H1 (cell line): Measurements from ENCODE around the gene MAST2.

ENCODE experiments used
- CTCF ChIP-seq, 3 experiments: IDR thresholded peaks; 1 replicate in 2 of 3; 2 replicates in 1 of 3; pipeline versions ENCODE4 v1.5.1 to v1.6.1; 2011; ENCODE audit warnings: low read length in 3 of 3, mild to moderate bottlenecking in 3 of 3, inconsistent platforms in 2 of 3, low read depth in 1 of 3, moderate library complexity in 1 of 3; ENCODE audit not compliant: insufficient read depth in 1 of 3; ENCODE audit errors: control extremely low read depth in 1 of 3
- POLR2A ChIP-seq, 2 experiments: IDR thresholded peaks; 1 replicate in 1 of 2; 2 replicates in 1 of 2; pipeline ENCODE4 v1.6.1; 2011; ENCODE audit warnings: low read depth in 2 of 2, low read length in 2 of 2, mild to moderate bottlenecking in 2 of 2; ENCODE audit errors: control extremely low read depth in 1 of 2
- TBP ChIP-seq: IDR thresholded peaks from 2 replicates; pipeline ENCODE4 v1.6.1; 2011; ENCODE audit warnings: low read depth, low read length, improper control_type of control experiment

- no peak for TF ChIP-seq TBP
- no peak for TF ChIP-seq CTCF (IDR thresholded peaks at IDR 0.05; ENCODE audit: control extremely low read depth in 1 of 3, insufficient read depth in 1 of 3, low read depth in 1 of 3, low read length in 3 of 3)
- TF ChIP-seq POLR2A (IDR thresholded peaks at IDR 0.05; ENCODE audit: control extremely low read depth in 1 of 2, low read depth in 2 of 2, low read length in 2 of 2) = no peak
These were observed 265.1 kb downstream of the MAST2 start for GRCh38 chr1:46068525-46068924.
